ENCODE results near the gene TRIM31. TPM values are rescaled to one million over a fixed set of nuclear protein-coding genes. Genes with fewer than 3 reads are reported as not detected.

Gene TRIM31
- total RNA-seq, 2 experiments from 2014 or later = not detected

DNA sequence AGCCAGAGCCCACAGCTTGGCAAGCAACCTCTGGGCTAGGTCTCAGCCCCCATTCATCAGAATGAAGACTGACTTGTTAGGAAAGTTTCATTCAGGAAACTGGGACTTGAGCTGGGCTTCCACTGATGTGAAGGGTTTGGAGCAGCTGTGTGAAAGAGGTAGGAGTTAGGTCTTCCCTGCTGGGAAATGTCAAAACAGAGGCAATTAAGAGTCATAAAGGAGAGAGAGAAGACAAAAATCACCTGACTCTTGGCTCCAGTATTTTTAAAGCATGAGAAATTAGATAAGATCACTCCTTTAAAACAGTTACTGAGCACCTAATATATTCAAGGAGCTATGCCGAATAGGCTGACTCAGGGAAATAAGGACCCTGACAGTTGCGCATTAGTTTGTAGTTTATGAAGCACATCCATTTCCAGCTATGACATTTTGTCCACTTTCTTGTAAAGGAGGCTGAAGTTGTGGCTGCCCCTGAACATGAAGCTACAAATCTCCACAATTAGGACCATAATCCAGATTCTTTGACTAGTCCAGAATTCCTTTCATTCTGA lies 19.1 kb upstream of the TRIM31 start:
- POLR2A ChIA-PET = interaction anchor here (1.7 to 3.7 kb wide), 2 partner anchors 28 to 31 kb away, joined by 6 to 16 read pairs; no protein-coding TSS in a partner anchor
- peaks cover 61% of the 10 kb centered on the region for H3K27me3 Mint-ChIP-seq
- H3K4me3 Mint-ChIP-seq = no peak overlapping the region

GRCh38 chr6:30130887-30131862 lies 18.3 kb upstream of the TRIM31 start:
- no peaks in the 10 kb centered on the region for H3K9me3 Mint-ChIP-seq
- no peaks in the 10 kb centered on the region for H3K36me3 Mint-ChIP-seq (ENCODE audit: low read depth)
- no peak overlapping the region for H3K27ac Mint-ChIP-seq
- no peak overlapping the region for H3K4me3 Mint-ChIP-seq
- intact Hi-C loops (cut with micrococcal nuclease) = loop anchor here (1.0 kb wide), 1 partner anchor 28 kb away; no protein-coding TSS in a partner anchor
- peaks cover 66% of the 10 kb centered on the region for H3K27me3 Mint-ChIP-seq
- peak; percentile 99 for TF ChIP-seq CTCF (IDR thresholded peaks at IDR 0.05)
- POLR2A ChIA-PET = interaction anchor here (1.7 to 3.7 kb wide), 2 partner anchors 27 to 30 kb away, joined by 6 to 16 read pairs; no protein-coding TSS in a partner anchor
- CTCF ChIA-PET = interaction anchor here (0.6 to 8.5 kb wide), 63 partner anchors 8 to 681 kb away, joined by 3 to 324 read pairs (median 4); partner anchors contain the start of genes PPP1R11 and TRIM31
- ATAC-seq (peak; percentile 94), DNase-seq (peak; percentile 76)
- H3K4me1 Mint-ChIP-seq (ENCODE audit: low read depth) = peaks cover 12% of the 10 kb centered on the region

More for the DNA sequence above, 19.1 kb upstream of the TRIM31 start:
- TF ChIP-seq CTCF (IDR thresholded peaks at IDR 0.05) = no peak
- Mint-ChIP-seq H3K4me1 (ENCODE audit: low read depth) (peaks cover 14% of the 10 kb centered on the region), H3K27ac (no peak overlapping the region), H3K36me3 (ENCODE audit: low read depth) (no peaks in the 10 kb centered on the region), H3K9me3 (no peaks in the 10 kb centered on the region)
- intact Hi-C loops (cut with micrococcal nuclease) = loop anchor here (1.0 kb wide), 1 partner anchor 29 kb away; no protein-coding TSS in a partner anchor
- ATAC-seq (no peak), DNase-seq (no peak)
- CTCF ChIA-PET = interaction anchor here (0.7 to 8.5 kb wide), 36 partner anchors 9 to 682 kb away, joined by 3 to 324 read pairs (median 5); partner anchors contain the start of gene TRIM31

- ChIA-PET CTCF (interaction anchor here (0.6 to 8.5 kb wide), 38 partner anchors 8 to 369 kb away, joined by 3 to 324 read pairs (median 5); partner anchors contain the start of genes PPP1R11 and TRIM31), POLR2A (interaction anchor here (3.7 kb wide), 1 partner anchor 26 kb away, joined by 16 read pairs; no protein-coding TSS in a partner anchor)
Observed at GRCh38 chr6:30130179-30130679, 17.3 kb upstream of the TRIM31 start.

More at GRCh38 chr6:30130179-30130679, 17.3 kb upstream of the TRIM31 start:
- intact Hi-C loops (cut with micrococcal nuclease) = no loop called here
- Mint-ChIP-seq H3K36me3 (ENCODE audit: low read depth) (no peaks in the 10 kb centered on the region), H3K27ac (no peak overlapping the region), H3K27me3 (peaks cover 61% of the 10 kb centered on the region), H3K4me3 (no peak overlapping the region), H3K4me1 (ENCODE audit: low read depth) (peaks cover 11% of the 10 kb centered on the region), H3K9me3 (no peaks in the 10 kb centered on the region)
- no peak for TF ChIP-seq CTCF (IDR thresholded peaks at IDR 0.05)
- DNase-seq (no peak), ATAC-seq (no peak)

All from activated CD8-positive, alpha-beta T cell treated with anti-CD3 and anti-CD28 coated beads for 36 hours (primary cell).